Left forelimb (tissue), 1 donor: ENCODE results near the gene GARIN5B.

Experiments
- DNase-seq: peaks from one replicate; pipeline ENCODE4 v3.0.0-alpha.2; 2018; ENCODE audit warnings: low spot score

The GARIN5B gene

DNA sequence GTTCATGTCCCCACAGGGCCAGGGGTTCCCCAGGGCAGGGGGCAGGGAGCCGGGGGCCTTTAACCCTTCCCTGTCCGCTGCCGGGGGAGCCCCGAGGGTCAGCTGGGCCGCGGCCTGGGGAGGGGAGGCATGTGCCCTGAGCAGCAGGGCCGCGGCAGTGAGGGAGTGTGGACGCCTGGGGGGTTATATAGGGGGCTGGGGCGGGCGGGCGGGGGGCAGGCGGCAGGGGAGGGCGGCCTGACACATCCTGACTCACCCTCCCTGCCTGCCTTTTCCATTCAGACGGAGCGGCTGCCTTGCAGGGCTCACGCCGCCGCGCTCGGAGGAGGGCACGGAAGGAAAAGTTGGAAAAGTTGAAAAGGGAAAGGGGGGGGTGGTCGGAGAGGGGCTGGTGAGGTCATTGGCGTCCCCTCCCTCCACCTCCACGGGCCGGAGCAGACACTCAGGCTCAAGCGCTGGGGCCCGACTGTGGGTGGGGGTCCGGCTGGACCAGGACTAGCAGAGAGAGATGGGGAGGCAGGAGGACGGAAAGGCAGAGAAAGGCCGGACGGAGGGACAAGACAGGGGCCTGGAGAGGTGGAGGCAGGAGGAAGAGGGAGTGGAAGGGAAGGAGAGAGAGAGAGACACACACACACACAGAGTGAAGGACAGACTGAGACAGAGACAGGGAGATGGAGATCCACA lies 7.4 kb upstream of the GARIN5B start, which contains the start of gene IL11:
Gene IL11 (minus strand): TSS at position 159 of the 684 bp plus-strand sequence. CDS start 153 bp downstream, at position 6.
- DNase-seq, result no peak

DNA sequence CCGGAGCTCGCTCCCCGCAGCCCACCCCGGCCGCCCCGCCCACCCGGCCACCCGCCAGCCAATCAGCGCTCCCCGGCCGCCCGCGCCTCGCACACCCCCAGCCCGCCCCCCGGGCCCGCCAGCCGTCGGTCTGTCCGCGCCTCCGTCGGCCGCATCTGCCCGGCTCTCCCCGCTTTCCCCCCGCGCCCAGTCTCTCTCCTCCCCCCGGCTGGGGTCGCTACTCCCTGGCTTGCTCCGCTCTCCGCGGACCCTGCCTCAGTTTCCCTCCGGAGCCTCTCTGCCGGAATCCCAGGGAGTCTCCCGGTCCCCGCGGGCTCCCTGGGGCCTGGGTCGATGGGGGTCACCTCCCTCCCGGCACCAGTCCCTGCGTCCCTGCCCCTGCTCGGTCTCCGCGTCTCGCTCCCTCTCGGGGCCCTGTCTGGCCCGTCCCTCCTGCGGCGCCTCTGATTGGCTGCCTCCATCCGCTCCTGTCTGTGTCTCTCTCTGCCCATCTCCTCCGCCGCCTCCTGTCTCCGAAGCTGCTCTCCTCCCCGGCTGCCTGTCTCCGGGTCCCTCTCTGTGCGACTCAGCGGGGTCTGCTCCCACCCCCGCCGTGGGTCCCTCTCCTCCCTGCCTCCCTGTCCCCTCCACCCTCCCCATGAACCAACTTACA lies 6.7 kb upstream of the GARIN5B start:
- DNase-seq, result no peak

DNA sequence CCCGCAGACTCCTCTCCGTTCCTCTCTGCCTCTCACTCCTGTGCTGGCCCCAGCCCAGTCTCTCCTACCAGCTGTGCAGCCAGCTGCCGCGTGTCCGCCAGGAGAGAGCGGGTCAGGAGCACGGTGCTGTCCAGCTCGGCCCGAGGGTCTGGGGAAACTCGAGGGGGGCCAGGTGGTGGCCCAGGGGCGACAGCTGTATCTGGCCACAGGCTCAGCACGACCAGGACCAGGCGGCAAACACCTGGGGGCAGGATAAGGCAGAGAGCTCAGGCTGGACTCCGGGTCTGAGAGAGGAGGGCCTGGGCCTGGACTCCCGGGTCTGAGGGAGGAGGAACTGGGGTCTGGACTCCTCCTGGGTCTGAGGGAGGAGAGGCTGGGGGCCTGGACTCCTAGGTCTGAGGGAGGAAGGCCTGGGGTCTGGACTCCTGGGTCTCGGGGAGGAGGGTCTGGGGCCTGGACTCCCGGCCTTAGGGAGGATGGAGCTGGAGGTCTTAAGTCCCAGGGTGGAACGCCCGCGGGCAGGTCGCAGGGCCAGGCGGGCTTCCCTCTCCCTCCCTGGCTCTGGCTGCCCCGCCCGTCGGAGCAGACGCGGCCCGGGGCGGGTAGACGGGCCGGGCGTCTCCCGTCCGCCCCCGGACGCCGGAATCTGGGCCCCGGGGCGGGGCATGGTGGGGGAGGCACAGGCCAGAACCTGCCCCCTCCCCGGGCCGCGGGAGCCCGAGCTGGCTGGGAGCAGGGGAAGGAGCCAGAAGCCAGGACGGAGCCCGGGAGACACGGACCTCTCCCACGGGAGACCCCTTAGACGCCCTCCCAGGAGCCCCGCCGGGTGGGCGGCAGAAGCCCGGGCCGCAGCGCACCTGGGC lies 5.9 kb upstream of the GARIN5B start:
- no peak for DNase-seq

DNA sequence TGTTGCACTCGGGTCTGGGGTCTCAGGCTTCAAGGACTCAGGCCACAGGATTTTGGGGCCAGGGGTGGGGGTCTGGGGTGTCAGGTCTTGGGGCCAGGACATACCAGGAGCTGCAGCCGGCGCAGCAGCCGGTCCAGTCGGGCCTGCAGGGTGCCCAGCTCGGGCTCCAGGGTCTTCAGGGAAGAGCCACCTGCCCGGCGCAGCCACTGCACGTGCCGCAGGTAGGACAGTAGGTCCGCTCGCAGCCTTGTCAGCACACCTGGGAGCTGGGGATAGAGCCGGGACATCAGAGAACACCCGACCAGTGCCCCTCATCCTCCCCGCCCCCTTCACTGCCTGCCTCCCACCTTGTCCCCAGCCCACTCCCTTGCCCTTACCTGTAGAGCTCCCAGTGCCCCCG lies 5.0 kb upstream of the GARIN5B start:
- DNase-seq, result no peak

DNA sequence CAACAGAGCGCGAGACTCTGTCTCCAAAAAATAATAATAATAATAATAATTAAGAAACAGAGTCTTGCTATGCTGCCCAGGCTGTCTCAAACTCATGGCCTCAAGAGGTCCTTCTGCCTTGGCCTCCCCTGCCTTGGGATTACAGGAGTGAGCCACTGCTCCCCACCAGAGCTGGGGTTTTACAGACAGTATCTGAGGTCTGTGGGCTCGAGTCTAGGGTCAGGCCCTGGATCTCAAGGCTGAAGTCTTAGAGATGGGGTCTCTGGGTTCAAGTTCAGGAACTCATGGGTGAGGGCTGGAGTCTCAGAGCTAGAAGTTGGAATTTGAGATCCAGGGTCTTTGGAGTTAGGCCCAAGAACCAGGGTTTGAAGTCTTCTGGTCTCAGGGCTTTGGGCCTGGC lies 3.7 kb upstream of the GARIN5B start:
- DNase-seq, result no peak

DNA sequence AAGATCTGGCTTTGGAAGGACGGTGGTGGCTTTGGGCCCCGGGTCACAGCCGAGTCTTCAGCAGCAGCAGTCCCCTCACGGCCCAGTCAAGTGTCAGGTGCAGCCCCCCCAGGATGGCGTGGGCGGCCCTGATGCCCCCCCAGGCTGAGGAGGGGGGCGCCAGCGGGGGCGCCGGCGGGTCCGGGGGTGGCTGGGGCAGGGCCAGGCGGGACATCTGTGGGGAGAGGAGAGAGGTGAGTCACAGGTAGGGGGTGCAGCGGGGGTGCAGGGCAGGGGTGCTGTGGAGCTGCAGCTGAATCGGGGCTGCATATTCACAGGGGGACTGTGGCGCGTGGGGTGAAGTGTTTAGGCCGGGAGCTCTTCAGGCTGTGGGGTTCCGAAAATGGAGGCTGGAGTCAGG lies 2.9 kb upstream of the GARIN5B start:
- no peak for DNase-seq

DNA sequence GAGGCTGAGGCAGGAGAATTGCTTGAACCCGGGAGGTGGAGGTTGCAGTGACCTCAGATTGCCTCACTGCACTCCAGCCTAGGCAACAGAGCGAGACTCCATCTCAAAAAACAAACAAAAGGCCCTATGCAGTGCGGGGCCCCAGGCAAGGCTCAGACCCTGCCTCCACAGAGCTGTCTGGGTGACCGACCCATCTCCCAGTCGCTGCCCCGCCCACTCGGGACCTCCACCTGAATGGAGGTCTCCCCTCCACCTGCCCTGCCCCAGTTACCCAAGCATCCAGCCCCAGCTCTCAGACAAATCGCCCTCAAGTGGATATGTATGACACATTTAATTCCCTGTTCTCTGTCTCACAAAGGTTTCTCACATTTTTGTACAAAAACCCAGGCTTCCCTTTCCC lies 2.2 kb upstream of the GARIN5B start:
- DNase-seq, result no peak

DNA sequence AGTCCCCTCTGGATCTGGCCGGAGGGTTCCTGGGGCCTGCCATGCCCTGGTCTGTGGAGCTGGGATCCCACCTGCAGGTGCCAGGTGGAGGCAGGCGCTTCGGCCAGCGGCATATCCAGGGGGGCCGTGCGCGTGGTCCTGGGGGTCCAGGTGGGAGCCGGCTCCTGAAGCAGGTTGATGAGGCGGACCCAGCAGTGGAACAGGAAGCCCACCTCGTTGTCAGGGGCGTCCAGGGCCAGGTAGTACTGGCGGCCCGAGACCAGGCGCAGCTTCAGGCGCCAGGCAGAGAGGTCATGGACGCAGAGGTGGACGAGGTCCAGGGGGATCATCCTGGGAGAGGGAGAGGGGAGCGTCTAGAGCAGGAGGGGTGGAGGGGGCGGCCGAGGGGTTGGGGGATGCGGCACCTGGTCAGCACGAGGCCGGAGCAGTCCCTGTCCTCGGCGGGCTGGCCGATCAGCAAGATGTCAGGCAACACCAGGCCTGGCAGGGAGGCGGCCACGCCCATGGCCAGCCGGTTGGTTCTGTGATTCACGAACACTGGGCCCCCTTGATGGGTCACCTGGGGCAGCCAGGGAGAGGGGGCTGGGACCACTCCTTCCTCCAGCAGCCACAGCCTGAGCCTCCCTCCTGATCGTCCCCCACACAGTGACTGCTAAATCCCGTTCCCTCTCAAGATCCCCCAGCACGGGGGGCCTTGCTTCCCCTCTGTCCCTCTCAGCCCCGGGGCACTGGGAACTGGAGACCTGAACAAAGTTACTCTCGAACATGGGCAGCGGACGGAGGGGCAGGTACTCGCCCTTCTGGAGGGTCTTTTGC lies 678 bp downstream of the GARIN5B start:
- no peak for DNase-seq

DNA sequence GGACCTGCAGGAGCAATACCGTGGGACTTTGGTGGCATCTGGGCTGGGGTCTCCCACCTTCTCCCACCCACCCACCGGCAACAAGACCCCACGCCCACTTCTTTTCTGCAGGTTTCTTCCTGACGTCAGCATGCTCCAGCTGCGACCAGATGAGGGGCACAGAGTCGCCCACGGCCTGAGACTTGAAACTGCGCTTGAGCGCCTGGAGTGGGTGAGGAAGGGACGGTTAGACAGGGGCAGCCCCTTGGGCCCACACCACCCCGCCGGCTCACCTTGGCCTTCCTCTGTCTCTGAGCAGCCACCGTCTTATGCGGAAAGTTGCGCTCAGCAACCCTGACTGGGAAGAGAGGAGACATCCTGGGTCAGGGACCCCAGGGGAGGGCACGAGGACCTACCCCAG lies 2.2 kb downstream of the GARIN5B start:
- no peak for DNase-seq

DNA sequence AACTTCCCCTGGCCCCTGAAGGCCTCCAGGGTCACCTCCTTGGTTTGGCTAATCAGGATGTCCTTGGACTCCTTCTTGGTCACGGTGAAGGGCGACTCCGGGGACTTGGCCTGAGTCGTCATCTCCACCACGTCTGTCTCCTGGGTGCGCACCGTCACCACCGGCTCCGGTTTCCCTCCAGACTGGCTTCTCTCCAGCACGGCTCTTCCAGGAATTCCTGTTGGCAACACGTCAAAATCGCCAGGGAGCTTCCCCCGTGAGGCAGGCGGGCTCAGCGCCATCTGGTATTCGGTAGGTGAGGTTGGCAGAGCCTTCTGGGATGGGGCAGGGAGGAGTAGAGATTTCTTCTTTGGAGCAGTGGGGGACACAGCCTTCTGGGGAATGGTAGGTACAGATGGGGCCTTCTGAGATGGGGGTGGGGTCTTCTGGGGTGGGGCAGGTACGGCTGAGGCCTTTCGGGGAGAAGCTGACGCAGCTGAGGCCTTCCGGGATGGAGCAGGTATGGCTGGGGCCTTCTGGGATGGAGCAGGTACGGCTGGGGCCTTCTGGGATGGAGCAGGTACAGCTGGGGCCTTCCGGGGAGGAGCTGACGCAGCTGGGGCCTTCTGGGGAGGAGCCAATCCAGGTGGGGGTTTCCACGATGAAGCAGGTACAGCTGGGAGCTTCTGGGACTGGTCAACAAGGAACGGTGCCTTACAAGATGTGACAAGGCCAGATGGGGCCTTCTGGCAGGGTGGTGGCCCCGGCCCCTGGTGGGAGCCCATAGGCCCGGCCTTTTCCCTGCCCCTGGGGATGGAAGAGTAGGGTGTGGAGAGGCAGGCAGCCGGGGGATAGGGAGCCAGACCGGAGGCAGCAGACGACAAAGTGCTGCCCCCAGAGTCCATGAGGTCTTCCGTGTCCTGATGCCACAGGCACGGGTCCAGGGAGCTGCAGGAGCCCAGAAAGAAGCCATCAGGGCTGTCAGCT lies 3.8 kb downstream of the GARIN5B start:
- no peak for DNase-seq

DNA sequence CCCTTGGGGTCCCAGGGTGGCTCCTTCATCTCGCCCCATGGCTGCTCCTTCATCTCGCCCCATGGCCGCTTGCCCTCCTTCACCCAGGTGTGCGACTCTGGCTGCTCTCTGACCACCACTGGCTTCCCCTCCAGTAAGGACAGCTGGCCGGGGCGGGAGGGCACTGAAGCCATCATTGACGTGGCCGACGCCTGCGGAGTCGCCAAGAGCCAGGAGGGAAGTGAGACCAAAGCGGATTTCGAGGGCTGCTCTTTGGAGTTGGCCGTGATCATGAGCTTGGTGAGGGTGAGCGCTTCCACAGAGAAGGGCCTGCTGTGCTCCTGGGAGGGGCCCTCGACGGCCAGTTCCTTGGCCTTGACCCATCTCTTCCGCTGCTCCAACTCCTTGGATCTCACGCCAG lies 4.6 kb downstream of the GARIN5B start:
- no peak for DNase-seq

DNA sequence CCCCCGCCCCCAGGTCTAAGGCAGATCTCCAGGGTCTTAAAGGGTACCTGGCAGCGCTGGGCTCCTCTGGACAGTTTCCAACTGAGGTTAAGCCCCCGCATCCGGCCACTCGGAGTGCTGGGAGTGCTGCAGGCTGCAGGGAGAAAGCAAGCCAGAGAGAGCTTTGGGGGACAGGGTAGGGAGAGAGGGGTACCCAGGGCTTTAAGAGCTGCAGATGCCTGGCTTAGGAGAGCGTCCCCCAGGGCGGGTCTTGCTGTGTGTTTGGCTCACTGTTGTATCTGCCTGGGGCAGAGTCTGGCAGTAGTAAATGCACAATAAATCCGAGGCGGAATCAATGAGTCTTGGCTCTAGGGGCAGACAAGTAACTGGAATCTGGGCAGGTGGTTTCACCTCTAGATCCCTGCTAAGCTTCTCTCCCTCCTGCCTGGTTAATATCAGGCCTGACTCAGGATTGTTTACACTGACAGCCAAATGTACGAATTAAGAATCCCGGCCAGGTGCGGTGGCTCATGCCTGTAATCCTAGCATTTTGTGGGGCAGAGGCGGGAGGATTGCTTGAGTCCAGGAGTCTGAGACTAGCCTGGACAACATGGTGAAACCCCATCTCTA lies 7.7 kb downstream of the GARIN5B start:
- no peak for DNase-seq

DNA sequence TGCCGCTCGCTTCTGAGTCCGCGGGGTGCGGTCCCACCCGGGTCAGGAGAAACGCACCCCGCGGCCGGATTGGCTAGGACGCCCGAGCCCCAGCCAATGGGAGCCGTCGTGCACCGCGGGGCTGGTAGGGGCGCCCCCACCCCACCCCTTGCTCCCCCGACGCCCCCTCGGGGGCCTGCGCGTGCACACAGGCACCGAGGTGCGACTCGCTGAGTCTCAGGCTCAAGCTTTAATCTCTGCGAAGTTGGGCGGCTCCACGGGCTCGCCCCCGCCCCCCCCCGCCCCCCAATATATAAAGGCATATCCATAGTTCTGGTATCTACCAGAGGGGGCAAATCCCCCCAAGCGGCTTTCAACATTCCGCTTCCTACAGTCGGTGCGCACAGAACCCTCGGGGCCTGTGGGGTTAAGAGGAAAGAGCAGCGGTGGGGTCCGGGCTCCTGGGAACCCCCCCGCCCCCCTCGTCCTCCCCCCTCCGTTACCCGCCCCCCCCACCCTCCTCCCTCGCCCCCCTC lies 8.3 kb downstream of the GARIN5B start, which contains the start of gene COX6B2:
Gene COX6B2 (minus strand): TSS at position 22 of the 515 bp plus-strand sequence. CDS start 198 bp downstream, outside the sequence.
- no peak for DNase-seq

DNA sequence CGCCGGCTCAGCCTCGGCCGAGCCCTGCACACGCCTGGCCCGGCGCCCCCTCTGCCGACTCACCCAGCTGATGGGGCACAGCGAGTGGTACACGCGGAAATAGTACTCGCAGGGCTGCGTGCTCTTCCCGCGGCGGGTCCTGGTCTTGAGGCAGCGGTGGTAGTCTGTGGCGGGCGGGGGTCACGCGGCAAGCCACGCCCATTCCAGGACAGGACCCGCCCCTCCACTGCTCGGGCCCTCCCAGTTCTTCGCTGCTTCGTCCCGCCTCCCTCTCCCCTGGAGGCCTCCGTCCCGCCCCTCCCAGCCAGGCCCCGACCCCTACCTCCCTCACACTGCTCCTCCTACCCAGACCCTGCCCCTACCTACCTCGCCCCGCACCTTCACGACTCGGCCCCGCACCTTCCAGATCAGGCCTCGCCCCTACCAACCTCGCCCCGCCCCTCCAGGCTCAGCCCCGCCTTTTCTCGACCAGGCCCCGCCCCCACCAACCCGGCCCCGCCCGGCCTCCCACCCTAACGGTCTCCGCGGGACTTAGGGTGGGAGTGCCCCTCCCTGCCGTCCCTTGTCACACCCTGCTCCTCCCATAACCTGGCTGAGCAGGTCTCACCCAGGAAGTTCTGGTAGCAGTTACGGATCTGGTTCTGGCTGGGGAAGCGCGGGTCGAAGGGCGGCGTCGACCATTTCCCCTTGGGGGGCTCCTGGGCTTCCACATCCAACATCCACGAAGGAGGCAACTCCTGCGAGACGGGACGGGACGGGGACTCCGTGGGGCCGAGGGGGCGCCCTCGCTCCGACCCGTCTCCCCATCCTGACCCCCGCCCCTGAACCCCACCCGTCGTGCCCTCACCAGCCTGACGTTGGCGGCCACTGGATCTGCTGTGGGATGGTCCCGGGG lies 9.0 kb downstream of the GARIN5B start:
- DNase-seq, result no peak

DNA sequence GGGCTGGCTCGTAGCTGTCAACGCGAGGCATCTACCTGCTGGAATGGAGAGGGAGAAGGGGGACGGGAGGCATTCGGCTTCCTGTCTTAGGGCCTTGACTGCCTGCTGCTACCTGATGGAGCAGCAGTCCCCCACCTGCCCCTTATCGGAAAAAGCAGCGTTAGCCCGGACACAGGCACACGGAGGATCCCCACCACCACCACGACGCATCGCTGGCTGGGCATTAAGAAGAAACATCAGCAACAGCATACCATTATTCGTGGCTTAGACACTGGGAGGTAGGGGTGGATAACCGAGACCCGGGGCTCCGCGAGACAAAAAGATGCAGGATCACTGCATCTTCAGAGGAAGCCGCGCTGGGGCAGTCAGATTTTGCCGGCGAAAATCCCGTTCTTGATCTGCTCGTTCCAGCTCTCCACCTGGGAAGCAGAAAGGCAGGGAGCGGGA lies 9.7 kb downstream of the GARIN5B start:
- DNase-seq, result no peak

DNA sequence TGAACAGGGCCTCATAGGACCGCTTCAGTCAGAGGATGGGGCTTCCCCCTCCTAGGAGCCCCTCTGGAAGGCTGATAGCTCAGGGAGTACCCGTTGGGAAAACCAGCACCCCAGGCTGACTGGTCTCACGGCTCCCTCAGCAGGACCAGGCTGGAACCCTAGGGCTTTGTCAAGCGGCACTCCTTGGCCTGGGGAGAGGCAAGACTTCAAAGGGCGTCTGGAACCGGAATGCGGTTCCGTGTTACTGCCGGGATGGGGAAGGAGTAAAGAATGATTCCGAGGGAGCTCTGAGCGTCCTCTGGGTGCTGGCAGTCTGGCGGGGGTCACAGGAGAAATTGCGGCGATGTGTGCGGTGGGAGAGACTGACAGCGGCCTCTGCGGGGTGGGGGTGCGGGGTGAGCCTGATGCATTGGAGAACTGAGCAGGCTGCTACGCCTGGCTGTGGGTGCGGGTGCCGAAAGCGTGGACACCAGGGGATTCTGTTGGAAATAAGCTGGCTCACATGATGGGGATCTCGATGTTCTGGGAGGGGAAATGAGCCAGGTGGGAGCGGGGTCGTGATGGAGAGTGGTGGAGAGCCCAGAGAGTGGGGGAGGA lies 10.4 kb downstream of the GARIN5B start:
- DNase-seq, result no peak

DNA sequence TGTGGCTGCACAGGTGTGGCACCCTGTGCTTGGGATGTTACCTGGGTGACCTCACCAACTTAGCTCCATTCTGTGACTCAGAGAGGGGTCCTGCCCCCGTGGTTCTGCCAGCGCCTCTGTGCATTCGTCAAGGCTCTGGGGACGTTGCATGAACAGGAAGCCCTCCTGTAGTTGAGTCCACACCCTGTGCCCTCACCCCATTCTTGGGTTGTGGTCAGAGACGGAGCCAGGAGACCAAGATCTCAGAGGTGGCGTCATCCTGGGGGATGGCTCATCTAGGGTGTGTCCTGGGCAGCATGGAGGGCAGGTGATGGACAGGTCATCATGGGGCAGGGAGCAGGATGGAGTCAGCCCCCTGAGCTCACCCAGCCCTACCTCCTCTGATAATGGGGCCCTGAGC lies 11.0 kb downstream of the GARIN5B start:
- no peak for DNase-seq

DNA sequence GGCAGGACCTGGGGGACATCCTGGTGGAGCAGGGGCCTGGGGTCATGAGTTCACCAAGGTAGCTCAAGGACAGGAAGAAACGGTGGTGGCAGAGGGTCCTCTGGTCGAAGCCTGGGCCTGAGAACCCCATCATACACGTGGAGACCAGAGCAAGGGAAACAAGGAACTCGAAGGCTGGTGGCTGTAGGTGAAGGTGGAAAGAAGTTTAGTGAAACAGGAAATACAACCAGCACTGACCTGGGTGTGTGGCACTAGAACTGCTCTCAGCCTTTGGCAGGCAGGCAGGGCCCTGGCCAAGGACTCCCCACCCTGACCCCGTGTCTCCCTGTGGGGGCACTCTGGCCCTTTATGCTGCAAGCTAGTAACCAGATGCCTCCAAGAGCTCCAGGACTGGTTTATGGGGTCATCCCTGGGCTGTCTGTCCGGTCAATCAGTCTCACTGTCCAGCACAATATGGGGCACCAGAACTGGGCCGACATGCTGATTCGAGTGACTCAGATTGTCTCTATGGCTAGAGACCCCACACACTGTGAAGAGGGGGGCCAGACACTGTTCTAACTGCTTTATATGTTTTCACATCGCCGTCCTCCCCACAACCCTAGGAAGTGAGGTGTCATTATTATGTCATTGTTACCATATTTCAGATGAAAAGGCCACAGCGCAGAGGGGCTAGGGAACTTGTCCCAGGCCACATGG lies 12.3 kb downstream of the GARIN5B start:
- DNase-seq, result no peak
